HG02885 (cell line): Measurements from ENCODE around the gene CORO1C.
"Not testable (repeated sequence)": the region's sequence is repeated elsewhere in the genome, so short reads cannot be mapped to it uniquely, and the experiment has no call there.

Source experiments
- ATAC-seq: cut with Tn5 transposase; IDR thresholded peaks from one replicate; pipeline ENCODE4 v1.9.1; 2021; ENCODE audit warnings: mild to moderate bottlenecking; ENCODE audit not compliant: unreplicated experiment, poor library complexity

The CORO1C gene

GRCh38 chr12:108622421-108622820, 108.9 kb downstream of the CORO1C start:
- ATAC-seq, result no peak

GRCh38 chr12:108621161-108621560, 110.2 kb downstream of the CORO1C start:
- ATAC-seq, result no peak

- no peak for ATAC-seq
Measured at GRCh38 chr12:108620236-108620879, 111.0 kb downstream of the CORO1C start.

GRCh38 chr12:108619369-108620160, 111.8 kb downstream of the CORO1C start:
- ATAC-seq, result no peak

- not testable (repeated sequence) for ATAC-seq
Measured at GRCh38 chr12:108618953-108619274, 112.4 kb downstream of the CORO1C start.

- ATAC-seq, result peak; percentile 66
Measured at GRCh38 chr12:108618079-108618952, 113.0 kb downstream of the CORO1C start.

GRCh38 chr12:108616941-108617858, 114.1 kb downstream of the CORO1C start:
- ATAC-seq, result peak; percentile 80

- no peak for ATAC-seq
Measured at GRCh38 chr12:108616359-108616758, 115.0 kb downstream of the CORO1C start.

GRCh38 chr12:108615918-108616317, 115.4 kb downstream of the CORO1C start:
- no peak for ATAC-seq

- no peak for ATAC-seq
Measured at GRCh38 chr12:108614639-108615038, 116.7 kb downstream of the CORO1C start.

GRCh38 chr12:108614041-108614440, 117.3 kb downstream of the CORO1C start:
- ATAC-seq, result no peak

GRCh38 chr12:108613548-108613947, 117.8 kb downstream of the CORO1C start:
- no peak for ATAC-seq

GRCh38 chr12:108612788-108613282, 118.5 kb downstream of the CORO1C start:
- ATAC-seq, result no peak

- no peak for ATAC-seq
Measured at GRCh38 chr12:108611884-108612415, 119.4 kb downstream of the CORO1C start.

- ATAC-seq, result no peak
Measured at GRCh38 chr12:108610856-108611605, 120.3 kb downstream of the CORO1C start.

- ATAC-seq, result no peak
Measured at GRCh38 chr12:108610336-108610815, 120.9 kb downstream of the CORO1C start.

GRCh38 chr12:108609537-108610335, 121.6 kb downstream of the CORO1C start:
- no peak for ATAC-seq

- no peak for ATAC-seq
Measured at GRCh38 chr12:108608616-108609015, 122.7 kb downstream of the CORO1C start.
